Measurements from ENCODE around the gene TMCO4.

TMCO4 gene

GRCh38 chr1:19646377-19647319 lies 153.1 kb downstream of the TMCO4 start:
- no peak for TF ChIP-seq ZNF565 (CRISPR knock-in tag; conservative IDR thresholded peaks at IDR 0.05; ENCODE audit: low read depth)
- no peak for TF ChIP-seq TCF4 (CRISPR knock-in tag; IDR thresholded peaks at IDR 0.05; ENCODE audit: borderline replicate concordance)
- TF ChIP-seq ISL1 (CRISPR knock-in tag; IDR thresholded peaks at IDR 0.05), result no peak
- no peak for TF ChIP-seq CREB5 (CRISPR knock-in tag; IDR thresholded peaks at IDR 0.05; ENCODE audit: low read depth)
- TF ChIP-seq SNAI2 (CRISPR knock-in tag; IDR thresholded peaks at IDR 0.05), result no peak
- TF ChIP-seq TSHZ2 (CRISPR knock-in tag; IDR thresholded peaks at IDR 0.05), result no peak
- no peak for TF ChIP-seq ZNF8 (CRISPR knock-in tag; IDR thresholded peaks at IDR 0.05)
- no peak for TF ChIP-seq PPARA (CRISPR knock-in tag; IDR thresholded peaks at IDR 0.05; ENCODE audit: borderline replicate concordance)
- no peak for TF ChIP-seq ZFP30 (CRISPR knock-in tag; IDR thresholded peaks at IDR 0.05)
- no peak for ATAC-seq

- no peak for ATAC-seq
- TF ChIP-seq CREB5 (CRISPR knock-in tag; IDR thresholded peaks at IDR 0.05; ENCODE audit: low read depth), result no peak
- peak; percentile 55; the same call in 1 of the 2 replicates for TF ChIP-seq TCF4 (CRISPR knock-in tag; IDR thresholded peaks at IDR 0.05; ENCODE audit: borderline replicate concordance)
These were observed 154.1 kb downstream of the TMCO4 start for GRCh38 chr1:19645411-19646251.

- peak; percentile 48 for ATAC-seq
- TF ChIP-seq TOX (CRISPR knock-in tag; IDR thresholded peaks at IDR 0.05; ENCODE audit: borderline replicate concordance) (no peak), CSDC2 (CRISPR knock-in tag; IDR thresholded peaks at IDR 0.05) (no peak), GLIS3 (CRISPR knock-in tag; IDR thresholded peaks at IDR 0.05) (no peak), ESRRG (CRISPR knock-in tag; IDR thresholded peaks at IDR 0.05) (no peak), ZFP30 (CRISPR knock-in tag; IDR thresholded peaks at IDR 0.05) (no peak)
These were observed 154.9 kb downstream of the TMCO4 start for GRCh38 chr1:19644681-19645410.

GRCh38 chr1:19644395-19644680 lies 155.4 kb downstream of the TMCO4 start:
- TF ChIP-seq ZFP3 (CRISPR knock-in tag; IDR thresholded peaks at IDR 0.05) (no peak), ESRRG (CRISPR knock-in tag; IDR thresholded peaks at IDR 0.05) (no peak), SNAI2 (CRISPR knock-in tag; IDR thresholded peaks at IDR 0.05) (no peak), ISL1 (CRISPR knock-in tag; IDR thresholded peaks at IDR 0.05) (no peak), CSDC2 (CRISPR knock-in tag; IDR thresholded peaks at IDR 0.05) (no peak), ZNF70 (CRISPR knock-in tag; IDR thresholded peaks at IDR 0.05) (no peak), BACH2 (CRISPR knock-in tag; IDR thresholded peaks at IDR 0.05; ENCODE audit: borderline replicate concordance) (no peak)
- no peak; the same call in 2 of the 3 replicates for ATAC-seq

GRCh38 chr1:19643602-19644394 lies 155.9 kb downstream of the TMCO4 start, which contains the start of gene NBL1:
NBL1 (plus strand) TSS chr1:19644311; CDS start chr1:19655031, 10,720 bp downstream.
- ATAC-seq, result peak; percentile 25
- TF ChIP-seq TOX (CRISPR knock-in tag; IDR thresholded peaks at IDR 0.05; ENCODE audit: borderline replicate concordance), result no peak
- no peak for TF ChIP-seq CSDC2 (CRISPR knock-in tag; IDR thresholded peaks at IDR 0.05)
- TF ChIP-seq ZNF8 (CRISPR knock-in tag; IDR thresholded peaks at IDR 0.05), result no peak
- TF ChIP-seq RARB (CRISPR knock-in tag; IDR thresholded peaks at IDR 0.05), result no peak
- TF ChIP-seq TCF4 (CRISPR knock-in tag; IDR thresholded peaks at IDR 0.05; ENCODE audit: borderline replicate concordance), result no peak
- TF ChIP-seq ZC3H10 (CRISPR knock-in tag; IDR thresholded peaks at IDR 0.05), result no peak
- TF ChIP-seq CREB5 (CRISPR knock-in tag; IDR thresholded peaks at IDR 0.05; ENCODE audit: low read depth), result no peak
- no peak for TF ChIP-seq SNAI2 (CRISPR knock-in tag; IDR thresholded peaks at IDR 0.05)
- TF ChIP-seq TSHZ2 (CRISPR knock-in tag; IDR thresholded peaks at IDR 0.05), result no peak
- no peak for TF ChIP-seq ZNF70 (CRISPR knock-in tag; IDR thresholded peaks at IDR 0.05)
